SK-N-SH treated with all-trans-retinoic acid at 6 μM for 48 hours (cell line): ENCODE measurements around the gene CLCN1.
A peak's percentile ranks its signal among the peaks of the same experiment; 100 is the strongest.

Experiments used
- ATAC-seq: fragments of 200-7000 bp; cut with Tn5 transposase; 3 replicates; pipeline ENCODE4 v1.9.1; 2020; ENCODE audit warnings: mild to moderate bottlenecking, moderate library complexity
- ARNTL ChIP-seq: fragments of 450-650 bp; formaldehyde crosslinking; IDR thresholded peaks from 2 replicates; pipeline ENCODE4 v1.5.0; 2020; ENCODE audit warnings: low read depth, mild to moderate bottlenecking, moderate library complexity, borderline replicate concordance
- BACH2 ChIP-seq: fragments of 250-450 bp; sonication (Bioruptor Pico); IDR thresholded peaks from 2 replicates; pipeline ENCODE4 v1.9.0; 2021; ENCODE audit warnings: mild to moderate bottlenecking, borderline replicate concordance
- CREB5 ChIP-seq: fragments of 250-450 bp; sonication (Bioruptor Pico); IDR thresholded peaks from 2 replicates; pipeline ENCODE4 v1.5.1; 2020; ENCODE audit warnings: low read depth, mild to moderate bottlenecking, moderate library complexity
- CSDC2 ChIP-seq: fragments of 250-450 bp; sonication (Bioruptor Pico); IDR thresholded peaks from 2 replicates; pipeline ENCODE4 v1.5.0; 2020; ENCODE audit warnings: mild to moderate bottlenecking, moderate library complexity
- ESRRG ChIP-seq: fragments of 250-450 bp; sonication (Bioruptor Pico); IDR thresholded peaks from 2 replicates; pipeline ENCODE4 v1.6.1; 2021; ENCODE audit warnings: mild to moderate bottlenecking
- GLIS3 ChIP-seq: fragments of 250-450 bp; sonication (Bioruptor Pico); IDR thresholded peaks from 2 replicates; pipeline ENCODE4 v1.5.0; 2020; ENCODE audit warnings: mild to moderate bottlenecking, moderate library complexity
- ISL1 ChIP-seq: fragments of 250-450 bp; sonication (Bioruptor Pico); IDR thresholded peaks from 2 replicates; pipeline ENCODE4 v2.1.2; 2022; ENCODE audit warnings: mild to moderate bottlenecking, moderate library complexity
- OSR1 ChIP-seq: fragments of 250-450 bp; sonication (Bioruptor Pico); IDR thresholded peaks from 2 replicates; pipeline ENCODE4 v1.8.0; 2022; ENCODE audit warnings: moderate library complexity, mild to moderate bottlenecking, inconsistent platforms
- PATZ1 ChIP-seq: fragments of 250-450 bp; sonication (Bioruptor Pico); IDR thresholded peaks from 2 replicates; pipeline ENCODE4 v1.8.0; 2020; ENCODE audit warnings: mild to moderate bottlenecking, moderate library complexity, borderline replicate concordance
- POU6F1 ChIP-seq: fragments of 250-450 bp; sonication (Bioruptor Pico); IDR thresholded peaks from 2 replicates; pipeline ENCODE4 v1.8.0; 2021; ENCODE audit warnings: low read depth, mild to moderate bottlenecking, moderate library complexity, borderline replicate concordance
- PPARA ChIP-seq: fragments of 250-450 bp; sonication (Bioruptor Pico); IDR thresholded peaks from 2 replicates; pipeline ENCODE4 v1.5.0; 2020; ENCODE audit warnings: mild to moderate bottlenecking, borderline replicate concordance
- RARB ChIP-seq: fragments of 250-450 bp; sonication (Bioruptor Pico); IDR thresholded peaks from 2 replicates; pipeline ENCODE4 v1.8.0; 2021; ENCODE audit warnings: mild to moderate bottlenecking, moderate library complexity
- SNAI2 ChIP-seq: fragments of 250-450 bp; sonication (Bioruptor Pico); IDR thresholded peaks from 2 replicates; pipeline ENCODE4 v1.5.0; 2020; ENCODE audit warnings: mild to moderate bottlenecking, moderate library complexity
- TCF4 ChIP-seq: fragments of 250-450 bp; sonication (Bioruptor Pico); IDR thresholded peaks from 2 replicates; pipeline ENCODE4 v1.8.0; 2021; ENCODE audit warnings: mild to moderate bottlenecking, moderate library complexity, borderline replicate concordance
- TOX ChIP-seq: fragments of 250-450 bp; sonication (Bioruptor Pico); IDR thresholded peaks from 2 replicates; pipeline ENCODE4 v1.8.0; 2021; ENCODE audit warnings: mild to moderate bottlenecking, moderate library complexity, borderline replicate concordance
- ZC3H10 ChIP-seq: fragments of 250-450 bp; sonication (Bioruptor Pico); IDR thresholded peaks from 2 replicates; pipeline ENCODE4 v1.5.1; 2021; ENCODE audit warnings: mild to moderate bottlenecking, moderate library complexity
- ZFP3 ChIP-seq: fragments of 250-450 bp; sonication (Bioruptor Pico); IDR thresholded peaks from 2 replicates; pipeline ENCODE4 v1.5.0; 2020; ENCODE audit warnings: mild to moderate bottlenecking, moderate library complexity
- ZFP30 ChIP-seq: fragments of 450-650 bp; formaldehyde crosslinking; IDR thresholded peaks from 2 replicates; pipeline ENCODE4 v1.5.0; 2022; ENCODE audit warnings: mild to moderate bottlenecking, moderate library complexity
- ZNF565 ChIP-seq: fragments of 450-650 bp; formaldehyde crosslinking; conservative IDR thresholded peaks from 2 replicates; pipeline ENCODE4 v1.5.0; 2020; ENCODE audit warnings: low read depth, mild to moderate bottlenecking, moderate library complexity
- ZNF70 ChIP-seq: fragments of 450-650 bp; formaldehyde crosslinking; IDR thresholded peaks from 2 replicates; pipeline ENCODE4 v1.5.0; 2020; ENCODE audit warnings: mild to moderate bottlenecking, moderate library complexity
- ZNF8 ChIP-seq: fragments of 450-650 bp; formaldehyde crosslinking; IDR thresholded peaks from 2 replicates; pipeline ENCODE4 v1.5.0; 2020; ENCODE audit warnings: mild to moderate bottlenecking, moderate library complexity
- TF ChIP-seq, protein P1 (sequence below): fragments of 250-450 bp; sonication (Bioruptor Pico); IDR thresholded peaks from 2 replicates; pipeline ENCODE4 v1.5.1; 2021; ENCODE audit warnings: mild to moderate bottlenecking, moderate library complexity
- TF ChIP-seq, protein P2 (sequence below): fragments of 250-450 bp; sonication (Bioruptor Pico); IDR thresholded peaks from 2 replicates; pipeline ENCODE4 v1.5.0; 2020; ENCODE audit warnings: mild to moderate bottlenecking, moderate library complexity

Gene CLCN1

GRCh38 chr7:143346018-143346417 lies 30.1 kb downstream of the CLCN1 start:
- TF ChIP-seq ZNF70 (CRISPR knock-in tag) (no peak), ZFP3 (CRISPR knock-in tag) (no peak), PATZ1 (CRISPR knock-in tag) (no peak), CSDC2 (CRISPR knock-in tag) (no peak), ZNF565 (no peak), ZC3H10 (no peak), RARB (no peak), GLIS3 (CRISPR knock-in tag) (no peak), TCF4 (CRISPR knock-in tag) (no peak), ARNTL (CRISPR knock-in tag) (no peak), CREB5 (no peak), OSR1 (CRISPR knock-in tag) (no peak), SNAI2 (CRISPR knock-in tag) (no peak), ISL1 (CRISPR knock-in tag) (no peak), TOX (no peak), ZFP30 (CRISPR knock-in tag) (no peak), POU6F1 (CRISPR knock-in tag) (no peak)
- TF ChIP-seq, protein P1, sequence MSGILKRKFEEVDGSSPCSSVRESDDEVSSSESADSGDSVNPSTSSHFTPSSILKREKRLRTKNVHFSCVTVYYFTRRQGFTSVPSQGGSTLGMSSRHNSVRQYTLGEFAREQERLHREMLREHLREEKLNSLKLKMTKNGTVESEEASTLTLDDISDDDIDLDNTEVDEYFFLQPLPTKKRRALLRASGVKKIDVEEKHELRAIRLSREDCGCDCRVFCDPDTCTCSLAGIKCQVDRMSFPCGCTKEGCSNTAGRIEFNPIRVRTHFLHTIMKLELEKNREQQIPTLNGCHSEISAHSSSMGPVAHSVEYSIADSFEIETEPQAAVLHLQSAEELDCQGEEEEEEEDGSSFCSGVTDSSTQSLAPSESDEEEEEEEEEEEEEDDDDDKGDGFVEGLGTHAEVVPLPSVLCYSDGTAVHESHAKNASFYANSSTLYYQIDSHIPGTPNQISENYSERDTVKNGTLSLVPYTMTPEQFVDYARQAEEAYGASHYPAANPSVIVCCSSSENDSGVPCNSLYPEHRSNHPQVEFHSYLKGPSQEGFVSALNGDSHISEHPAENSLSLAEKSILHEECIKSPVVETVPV (CRISPR knock-in tag), result no peak
- TF ChIP-seq, protein P2, sequence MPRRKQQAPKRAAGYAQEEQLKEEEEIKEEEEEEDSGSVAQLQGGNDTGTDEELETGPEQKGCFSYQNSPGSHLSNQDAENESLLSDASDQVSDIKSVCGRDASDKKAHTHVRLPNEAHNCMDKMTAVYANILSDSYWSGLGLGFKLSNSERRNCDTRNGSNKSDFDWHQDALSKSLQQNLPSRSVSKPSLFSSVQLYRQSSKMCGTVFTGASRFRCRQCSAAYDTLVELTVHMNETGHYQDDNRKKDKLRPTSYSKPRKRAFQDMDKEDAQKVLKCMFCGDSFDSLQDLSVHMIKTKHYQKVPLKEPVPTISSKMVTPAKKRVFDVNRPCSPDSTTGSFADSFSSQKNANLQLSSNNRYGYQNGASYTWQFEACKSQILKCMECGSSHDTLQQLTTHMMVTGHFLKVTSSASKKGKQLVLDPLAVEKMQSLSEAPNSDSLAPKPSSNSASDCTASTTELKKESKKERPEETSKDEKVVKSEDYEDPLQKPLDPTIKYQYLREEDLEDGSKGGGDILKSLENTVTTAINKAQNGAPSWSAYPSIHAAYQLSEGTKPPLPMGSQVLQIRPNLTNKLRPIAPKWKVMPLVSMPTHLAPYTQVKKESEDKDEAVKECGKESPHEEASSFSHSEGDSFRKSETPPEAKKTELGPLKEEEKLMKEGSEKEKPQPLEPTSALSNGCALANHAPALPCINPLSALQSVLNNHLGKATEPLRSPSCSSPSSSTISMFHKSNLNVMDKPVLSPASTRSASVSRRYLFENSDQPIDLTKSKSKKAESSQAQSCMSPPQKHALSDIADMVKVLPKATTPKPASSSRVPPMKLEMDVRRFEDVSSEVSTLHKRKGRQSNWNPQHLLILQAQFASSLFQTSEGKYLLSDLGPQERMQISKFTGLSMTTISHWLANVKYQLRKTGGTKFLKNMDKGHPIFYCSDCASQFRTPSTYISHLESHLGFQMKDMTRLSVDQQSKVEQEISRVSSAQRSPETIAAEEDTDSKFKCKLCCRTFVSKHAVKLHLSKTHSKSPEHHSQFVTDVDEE (CRISPR knock-in tag), result no peak
- TF ChIP-seq, all 23 proteins: peak for 0
- peak; percentile 5 for ATAC-seq

GRCh38 chr7:143347950-143348349 lies 32.0 kb downstream of the CLCN1 start:
- ATAC-seq, result no peak
- no peak for TF ChIP-seq ZFP30 (CRISPR knock-in tag)
- TF ChIP-seq RARB, result no peak
- TF ChIP-seq PATZ1 (CRISPR knock-in tag), result no peak
- TF ChIP-seq ZNF565, result no peak
- TF ChIP-seq TOX, result no peak
- TF ChIP-seq ESRRG, result no peak
- no peak for TF ChIP-seq ARNTL (CRISPR knock-in tag)
- no peak for TF ChIP-seq OSR1 (CRISPR knock-in tag)
- no peak for TF ChIP-seq BACH2 (CRISPR knock-in tag)
- no peak for TF ChIP-seq ZC3H10
- TF ChIP-seq TCF4 (CRISPR knock-in tag), result no peak
- TF ChIP-seq ZNF8 (CRISPR knock-in tag), result no peak
- no peak for TF ChIP-seq ISL1 (CRISPR knock-in tag)
- TF ChIP-seq CREB5, result no peak
- no peak for TF ChIP-seq PPARA (CRISPR knock-in tag)
- TF ChIP-seq, protein P2 (CRISPR knock-in tag), result no peak
- TF ChIP-seq ZNF70 (CRISPR knock-in tag), result no peak
- TF ChIP-seq CSDC2 (CRISPR knock-in tag), result no peak
- TF ChIP-seq, all 23 proteins: peak for 0
